Fibroblast of the aortic adventitia (primary cell): ENCODE data around the gene AUTS2. TPM values are rescaled to one million over a fixed set of nuclear protein-coding genes. Genes with fewer than 3 reads are reported as not detected.

Experiments
- DNase-seq: peaks from one replicate; pipeline ENCODE4 v3.0.0-alpha.2; 2010; ENCODE audit warnings: low read depth
- H3K4me3 ChIP-seq: 2 replicates; pipeline ENCODE4 v1.5.1; 2011; ENCODE audit warnings: low read depth, mild to moderate bottlenecking, control low read depth, low read length, moderate library complexity
- CTCF ChIP-seq: IDR thresholded peaks from 2 replicates; pipeline ENCODE4 v1.5.1; 2011; ENCODE audit warnings: mild to moderate bottlenecking, low read length, control low read depth, inconsistent platforms; ENCODE audit not compliant: insufficient read depth
- total RNA-seq: library from RNA; depleted of rRNA; stranded (reverse); fragments of >200 nt; gene quantifications from 2 replicates; pipeline ENCODE4 v1.2.3, GENCODE V29; 2012; ENCODE audit warnings: low replicate concordance

AUTS2 gene
- total RNA-seq, 1 donor, result 10.7 TPM

- TF ChIP-seq CTCF, result no peak
- H3K4me3 ChIP-seq, result no peak overlapping the region
- no peak for DNase-seq
Measured at GRCh38 chr7:70618020-70618551, 1019.8 kb downstream of the AUTS2 start.

GRCh38 chr7:70619130-70619529, 1020.9 kb downstream of the AUTS2 start:
- DNase-seq, result no peak

GRCh38 chr7:70619659-70620058, 1021.4 kb downstream of the AUTS2 start:
- no peak for TF ChIP-seq CTCF
- DNase-seq, result no peak
- no peak overlapping the region for H3K4me3 ChIP-seq

More at GRCh38 chr7:70619130-70619529, 1020.9 kb downstream of the AUTS2 start:
- no peak overlapping the region for H3K4me3 ChIP-seq
- TF ChIP-seq CTCF, result no peak

GRCh38 chr7:70620333-70621055, 1022.2 kb downstream of the AUTS2 start:
- no peak overlapping the region for H3K4me3 ChIP-seq
- DNase-seq, result no peak
- TF ChIP-seq CTCF, result no peak

- no peak for DNase-seq
- no peak overlapping the region for H3K4me3 ChIP-seq
- no peak for TF ChIP-seq CTCF
Measured at GRCh38 chr7:70621954-70622600, 1023.8 kb downstream of the AUTS2 start.

GRCh38 chr7:70622936-70623335, 1024.7 kb downstream of the AUTS2 start:
- no peak for TF ChIP-seq CTCF
- DNase-seq, result no peak
- no peak overlapping the region for H3K4me3 ChIP-seq
